Retina (tissue), 1 donor: Measurements from ENCODE around the gene NPL.

ENCODE experiments used
- DNase-seq: peaks from one replicate; pipeline ENCODE4 v3.0.0-alpha.2; 2016

Gene NPL

GRCh38 chr1:182875889-182876288, 86.3 kb downstream of the NPL start:
- no peak for DNase-seq

GRCh38 chr1:182877331-182877730, 87.8 kb downstream of the NPL start:
- DNase-seq, result no peak

- no peak for DNase-seq
Observed at GRCh38 chr1:182877842-182878241, 88.3 kb downstream of the NPL start.
